ENCODE data around the gene LGR6. TPM values are rescaled to one million over a fixed set of nuclear protein-coding genes. Genes with fewer than 3 reads are reported as not detected.
A peak's percentile ranks its signal among the peaks of the same experiment; 100 is the strongest.

LGR6 gene
- total RNA-seq, 1 donor from 2014 or later: 3.1 TPM

DNA sequence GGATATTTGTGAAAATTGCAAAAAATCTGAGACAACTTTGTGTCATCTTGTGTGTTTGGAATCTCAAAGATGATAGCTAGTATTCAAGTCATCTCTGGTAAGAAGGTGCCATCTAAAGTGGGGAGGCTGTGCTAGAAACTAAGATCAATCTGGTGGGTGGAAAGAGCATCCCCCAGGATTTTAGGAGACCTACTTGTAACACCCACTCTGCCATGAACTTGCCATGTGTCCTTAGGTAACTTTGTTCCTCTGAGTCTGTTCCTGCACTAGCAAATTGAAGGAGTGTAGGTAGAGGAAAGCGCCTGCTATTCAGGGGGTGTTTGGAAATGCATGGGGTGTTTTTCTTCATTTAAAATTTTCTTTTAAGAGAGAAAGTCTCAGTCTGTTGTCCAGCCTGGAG lies 24.4 kb downstream of the LGR6 start:
- H3K27ac Mint-ChIP-seq: no peak overlapping the region
- H3K36me3 Mint-ChIP-seq: no peaks in the 10 kb centered on the region
- H3K27me3 Mint-ChIP-seq (ENCODE audit: low read depth): peaks cover 39% of the 10 kb centered on the region
- TF ChIP-seq, protein P1, sequence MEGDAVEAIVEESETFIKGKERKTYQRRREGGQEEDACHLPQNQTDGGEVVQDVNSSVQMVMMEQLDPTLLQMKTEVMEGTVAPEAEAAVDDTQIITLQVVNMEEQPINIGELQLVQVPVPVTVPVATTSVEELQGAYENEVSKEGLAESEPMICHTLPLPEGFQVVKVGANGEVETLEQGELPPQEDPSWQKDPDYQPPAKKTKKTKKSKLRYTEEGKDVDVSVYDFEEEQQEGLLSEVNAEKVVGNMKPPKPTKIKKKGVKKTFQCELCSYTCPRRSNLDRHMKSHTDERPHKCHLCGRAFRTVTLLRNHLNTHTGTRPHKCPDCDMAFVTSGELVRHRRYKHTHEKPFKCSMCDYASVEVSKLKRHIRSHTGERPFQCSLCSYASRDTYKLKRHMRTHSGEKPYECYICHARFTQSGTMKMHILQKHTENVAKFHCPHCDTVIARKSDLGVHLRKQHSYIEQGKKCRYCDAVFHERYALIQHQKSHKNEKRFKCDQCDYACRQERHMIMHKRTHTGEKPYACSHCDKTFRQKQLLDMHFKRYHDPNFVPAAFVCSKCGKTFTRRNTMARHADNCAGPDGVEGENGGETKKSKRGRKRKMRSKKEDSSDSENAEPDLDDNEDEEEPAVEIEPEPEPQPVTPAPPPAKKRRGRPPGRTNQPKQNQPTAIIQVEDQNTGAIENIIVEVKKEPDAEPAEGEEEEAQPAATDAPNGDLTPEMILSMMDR (IDR thresholded peaks at IDR 0.05; ENCODE audit: unreplicated experiment): no peak
- H3K9me3 Mint-ChIP-seq: no peaks in the 10 kb centered on the region
- H3K4me3 Mint-ChIP-seq: no peak overlapping the region
- H3K4me1 Mint-ChIP-seq: peaks cover 31% of the 10 kb centered on the region
- DNase-seq (ENCODE audit: low spot score in 2 of 2, unreplicated experiment in 2 of 2): no peak

DNA sequence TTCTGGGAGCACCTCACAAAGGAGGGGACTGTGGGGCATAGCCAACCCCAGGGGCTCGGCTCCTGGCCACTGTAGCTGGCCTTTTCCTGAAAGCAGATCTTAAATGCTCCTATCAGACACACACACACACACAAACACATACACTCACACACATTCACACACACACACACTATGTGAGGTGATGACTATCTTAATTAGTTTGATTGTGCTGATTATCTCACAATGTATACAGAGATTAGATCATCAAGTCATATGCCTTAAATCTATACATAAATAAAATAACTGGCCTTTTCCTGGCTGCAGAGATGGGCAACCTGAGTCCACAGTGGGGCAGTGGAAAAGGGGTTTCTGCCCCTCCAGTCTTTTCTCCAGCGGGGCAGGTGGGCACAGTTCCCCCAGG lies 27.1 kb downstream of the LGR6 start:
- TF ChIP-seq, protein P1 (IDR thresholded peaks at IDR 0.05; ENCODE audit: unreplicated experiment): no peak
- Mint-ChIP-seq H3K4me1 (peaks cover 34% of the 10 kb centered on the region), H3K9me3 (no peaks in the 10 kb centered on the region), H3K27me3 (ENCODE audit: low read depth) (peaks cover 14% of the 10 kb centered on the region), H3K27ac (no peak overlapping the region), H3K4me3 (no peak overlapping the region), H3K36me3 (no peaks in the 10 kb centered on the region)
- no peak for DNase-seq (ENCODE audit: low spot score in 2 of 2, unreplicated experiment in 2 of 2)

DNA sequence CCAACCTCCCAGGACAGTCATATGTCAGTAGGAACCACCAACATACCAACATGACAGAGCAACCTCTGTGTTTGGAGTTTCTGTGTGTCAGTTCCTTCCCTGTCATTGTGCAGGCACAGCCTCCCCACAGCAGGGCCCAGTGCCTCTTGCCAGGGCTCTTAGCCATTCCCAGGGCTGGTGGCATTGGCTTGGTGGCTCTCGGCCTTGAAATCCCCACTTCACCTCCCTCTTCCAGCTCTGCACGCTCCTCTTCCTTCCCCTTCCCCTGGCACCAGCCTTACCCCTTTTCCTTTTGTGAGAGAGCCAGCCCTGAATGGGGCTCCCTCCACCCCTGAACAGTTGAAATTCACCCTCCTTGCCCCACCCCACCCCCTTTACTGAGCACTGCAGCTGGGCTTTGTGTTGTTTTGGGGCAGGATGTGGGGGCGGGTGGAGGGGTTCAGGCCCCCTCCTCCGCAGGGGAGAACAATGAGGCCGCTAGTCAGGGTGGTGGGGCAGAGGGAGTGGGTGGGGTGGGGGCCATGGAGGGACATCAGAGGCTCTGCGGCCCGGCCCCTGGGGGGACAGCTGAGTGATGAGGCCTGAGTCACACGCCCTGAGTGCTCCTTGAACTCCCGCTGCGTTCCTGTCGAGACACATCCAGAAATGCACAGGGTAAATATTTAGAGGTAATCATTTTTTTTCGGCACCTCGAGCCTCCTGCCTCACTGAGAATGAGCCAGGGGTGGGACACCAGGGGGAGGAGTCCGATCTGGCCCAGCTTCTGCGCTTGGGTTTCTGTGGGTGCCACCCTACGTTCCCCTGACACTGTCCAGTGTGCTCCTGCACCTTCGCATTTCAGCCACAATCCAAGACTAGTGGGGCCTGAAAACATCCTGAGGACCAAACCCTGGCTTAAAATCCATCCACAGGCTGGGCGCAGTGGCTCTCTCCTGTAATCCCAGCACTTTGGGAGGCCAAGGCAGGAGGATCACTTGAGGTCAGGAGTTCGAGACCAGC lies 28.6 kb downstream of the LGR6 start:
- no peak overlapping the region for H3K4me3 Mint-ChIP-seq
- TF ChIP-seq, protein P1 (IDR thresholded peaks at IDR 0.05; ENCODE audit: unreplicated experiment): no peak
- peaks cover 11% of the 10 kb centered on the region for H3K27me3 Mint-ChIP-seq (ENCODE audit: low read depth)
- no peaks in the 10 kb centered on the region for H3K9me3 Mint-ChIP-seq
- peak in 1 of 2 experiments; percentile 63 for DNase-seq (ENCODE audit: low spot score in 2 of 2, unreplicated experiment in 2 of 2)
- H3K36me3 Mint-ChIP-seq: no peaks in the 10 kb centered on the region
- H3K27ac Mint-ChIP-seq: peak overlapping the region; percentile 66
- peaks cover 34% of the 10 kb centered on the region for H3K4me1 Mint-ChIP-seq

DNA sequence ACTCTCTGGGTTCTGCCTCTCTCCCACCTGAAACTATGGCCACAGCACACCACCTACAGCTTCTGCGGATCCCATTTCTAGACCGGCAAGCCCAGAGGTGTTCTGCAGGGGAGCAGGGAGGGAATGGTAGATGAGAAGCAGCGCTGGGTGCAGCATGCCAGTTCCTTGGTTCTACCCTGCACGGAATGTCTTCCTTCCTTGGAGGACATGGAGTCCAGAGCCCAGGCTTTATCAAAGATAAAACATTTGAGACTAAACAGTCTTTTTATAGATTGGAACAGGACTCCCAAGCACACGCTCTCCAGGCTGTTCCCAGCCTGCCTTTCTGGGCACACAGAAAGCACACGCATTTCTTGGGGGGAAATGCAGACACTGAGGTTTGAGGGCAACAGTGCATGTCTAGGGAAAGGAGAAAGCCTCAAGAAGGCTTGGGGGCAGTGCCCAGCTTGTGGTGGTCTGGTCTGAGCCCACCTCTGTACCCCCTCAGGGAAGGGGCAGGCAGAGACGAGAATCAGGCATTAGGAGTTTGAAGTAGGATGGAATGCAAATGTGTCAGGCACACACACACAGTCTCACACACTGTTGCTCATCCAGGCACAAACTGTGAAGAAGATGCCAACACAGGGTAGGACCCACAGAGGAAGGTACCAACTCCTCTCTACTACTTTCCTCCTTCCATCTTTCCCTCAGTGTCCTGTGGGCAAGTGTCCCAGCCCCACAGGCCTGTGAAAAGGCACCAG lies 29.7 kb downstream of the LGR6 start:
- Mint-ChIP-seq H3K4me1 (peaks cover 28% of the 10 kb centered on the region), H3K27ac (peak overlapping the region; percentile 52), H3K27me3 (ENCODE audit: low read depth) (peaks cover 6% of the 10 kb centered on the region), H3K36me3 (no peaks in the 10 kb centered on the region), H3K9me3 (no peaks in the 10 kb centered on the region), H3K4me3 (no peak overlapping the region)
- TF ChIP-seq, protein P1 (IDR thresholded peaks at IDR 0.05; ENCODE audit: unreplicated experiment): no peak
- DNase-seq (ENCODE audit: low spot score in 2 of 2, unreplicated experiment in 2 of 2): no peak

DNA sequence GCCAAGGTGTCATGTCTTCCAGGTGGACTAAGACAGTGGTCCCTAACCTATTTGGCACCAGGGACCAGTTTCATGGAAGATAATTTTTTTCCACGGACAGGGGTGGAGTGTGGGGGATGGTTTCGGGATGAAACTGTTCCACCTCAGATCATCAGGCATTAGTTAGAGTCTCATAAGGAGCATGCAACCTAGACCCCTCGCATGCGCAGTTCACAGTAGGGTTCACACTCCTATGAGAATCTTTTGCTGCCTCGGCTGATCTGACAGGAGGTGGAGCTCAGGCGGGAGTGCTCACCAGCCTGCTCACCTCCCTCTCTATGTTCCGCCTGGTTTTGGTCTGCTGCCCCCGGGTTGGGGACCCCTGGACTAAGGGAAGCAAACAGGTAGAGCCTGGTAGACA lies 30.9 kb downstream of the LGR6 start:
- Mint-ChIP-seq H3K9me3 (no peaks in the 10 kb centered on the region), H3K27me3 (ENCODE audit: low read depth) (no peaks in the 10 kb centered on the region), H3K4me3 (no peak overlapping the region), H3K27ac (no peak overlapping the region), H3K36me3 (no peaks in the 10 kb centered on the region), H3K4me1 (peaks cover 33% of the 10 kb centered on the region)
- TF ChIP-seq, protein P1 (IDR thresholded peaks at IDR 0.05; ENCODE audit: unreplicated experiment): no peak
- DNase-seq (ENCODE audit: low spot score in 2 of 2, unreplicated experiment in 2 of 2): no peak

Measured in mesothelial cell of epicardium (in vitro differentiated cells).